HL-60 (cell line): ENCODE measurements around the gene PIP5K1C.

ENCODE experiments used
- CTCF ChIP-seq: IDR thresholded peaks from one replicate; pipeline ENCODE4 v1.5.1; 2011; ENCODE audit warnings: low read length, control low read depth, inconsistent platforms; ENCODE audit not compliant: insufficient read depth
- GABPA ChIP-seq: IDR thresholded peaks from 2 replicates; pipeline ENCODE4 v1.6.1; 2012; ENCODE audit warnings: low read depth
- POLR2AphosphoS5 ChIP-seq: IDR thresholded peaks from 2 replicates; pipeline ENCODE4 v1.6.1; 2012; ENCODE audit warnings: low read depth
- REST ChIP-seq: IDR thresholded peaks from 2 replicates; pipeline ENCODE4 v1.6.1; 2012; ENCODE audit warnings: low read depth; ENCODE audit not compliant: insufficient replicate concordance
- SPI1 ChIP-seq: IDR thresholded peaks from 2 replicates; pipeline ENCODE4 v1.6.1; 2012; ENCODE audit warnings: low read depth, mild to moderate bottlenecking, borderline replicate concordance

GRCh38 chr19:3712663-3713611 lies 12.7 kb upstream of the PIP5K1C start:
- TF ChIP-seq REST (no peak), CTCF (no peak), POLR2AphosphoS5 (no peak), GABPA (no peak), SPI1 (no peak)
